HG02970 (cell line): ENCODE results near the gene MEP1A.

ENCODE experiments used
- ATAC-seq: cut with Tn5 transposase; IDR thresholded peaks from one replicate; pipeline ENCODE4 v1.9.1; 2021; ENCODE audit warnings: mild to moderate bottlenecking, moderate library complexity, moderate number of reproducible peaks; ENCODE audit not compliant: unreplicated experiment, low FRiP score

The MEP1A gene

GRCh38 chr6:46888578-46888977, 95.4 kb downstream of the MEP1A start:
- ATAC-seq, result no peak
